Limb (tissue), 2 donors: ENCODE data around the gene OLR1.

Experiments
- DNase-seq, 2 donors: peaks; one replicate each; pipeline ENCODE4 v3.0.0-alpha.2; 2016; ENCODE audit errors: extremely low spot score in 2 of 2

OLR1 gene

DNA sequence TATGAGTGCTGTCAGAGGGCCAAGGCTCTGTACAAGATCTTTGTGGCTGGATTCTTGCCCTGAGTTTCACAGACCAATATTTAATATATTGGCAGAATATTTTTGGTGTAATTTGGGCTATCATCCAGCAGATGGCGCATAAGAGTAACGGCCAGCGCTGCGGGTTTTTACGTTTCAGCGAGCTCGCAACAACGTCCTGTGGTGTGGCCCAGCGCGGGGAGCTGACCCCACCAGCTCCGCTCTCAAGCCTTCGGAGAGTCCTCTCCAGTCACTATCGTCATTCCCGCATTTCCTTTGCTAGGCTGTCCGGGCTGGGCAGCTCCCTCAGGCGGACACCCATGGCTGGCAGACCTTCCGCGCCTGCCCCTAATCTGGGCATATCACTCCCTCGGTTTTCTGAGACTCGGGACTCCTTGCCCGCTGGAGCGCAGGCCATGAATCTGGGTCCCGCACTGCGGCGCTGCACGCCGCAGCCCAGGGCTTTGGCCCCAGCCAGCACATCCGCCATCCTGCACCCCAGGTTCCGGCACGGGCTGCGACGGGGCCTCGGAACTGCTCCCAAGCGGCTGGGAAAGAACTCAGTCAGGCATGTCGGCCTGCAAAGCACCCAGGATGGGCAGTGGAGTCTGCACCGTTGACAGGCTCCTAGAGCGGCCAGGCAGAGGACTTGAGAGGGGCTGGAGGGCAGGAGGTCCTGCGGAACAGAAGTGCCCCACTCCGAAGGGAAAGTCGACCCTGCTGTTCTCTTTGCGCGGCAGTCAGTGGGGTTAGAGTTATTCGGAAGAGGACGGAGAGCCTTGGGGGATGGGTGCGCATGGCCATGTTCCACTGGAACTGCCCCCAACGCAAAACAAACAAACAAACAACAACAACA, 18.4 kb downstream of the OLR1 start:
- peak; percentile 83 to 85 for DNase-seq

DNA sequence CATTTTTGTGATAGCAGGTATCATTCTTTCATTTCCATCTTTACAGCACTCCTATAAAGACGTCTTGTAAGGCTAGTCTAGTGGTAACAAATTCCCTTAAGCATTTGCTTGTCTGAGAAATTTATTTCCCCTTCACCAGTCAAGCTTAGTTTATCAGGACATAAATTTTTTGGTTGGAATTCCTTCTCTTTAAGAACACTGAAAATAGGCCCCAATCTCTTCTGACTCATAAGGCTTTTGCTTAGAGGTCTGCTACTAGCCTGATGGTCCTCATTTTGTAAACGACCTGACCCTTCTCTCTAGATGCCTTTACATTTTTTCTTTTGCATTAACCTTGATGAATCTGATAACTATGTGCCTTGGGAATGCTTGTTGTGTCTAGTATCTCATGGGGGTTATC, 20.3 kb downstream of the OLR1 start:
- no peak for DNase-seq

DNA sequence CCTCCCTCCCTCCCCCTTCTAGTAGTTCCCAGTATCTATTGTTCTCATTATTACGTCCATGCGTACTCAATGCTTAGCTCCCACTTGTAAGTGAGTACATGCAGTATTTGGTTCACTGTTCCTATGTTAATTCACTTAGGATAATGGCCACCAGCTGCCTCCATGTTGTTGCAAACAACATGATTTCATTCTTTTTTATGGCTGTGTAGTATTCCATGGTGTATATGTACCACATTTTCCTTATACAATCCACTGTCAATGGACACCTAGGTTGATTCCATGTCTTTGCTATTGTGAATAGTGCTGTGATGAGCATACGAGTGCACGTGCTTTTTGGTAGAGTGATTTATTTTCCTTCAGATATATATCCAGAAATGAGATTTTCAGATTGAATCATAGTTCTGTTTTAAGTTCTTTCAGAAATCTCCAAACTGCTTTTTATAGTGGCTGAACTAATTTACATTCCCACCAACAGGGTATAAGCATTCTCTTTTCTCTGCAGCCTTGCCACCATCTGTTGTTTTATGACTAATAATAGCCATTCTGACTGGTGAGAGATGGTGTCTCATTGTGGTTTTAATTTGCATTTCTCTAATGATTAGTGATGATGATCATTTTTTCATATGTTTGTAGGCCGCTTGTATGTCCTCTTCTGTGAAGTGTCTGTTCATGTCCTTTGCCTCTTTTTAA, 24.1 kb downstream of the OLR1 start:
- no peak for DNase-seq

DNA sequence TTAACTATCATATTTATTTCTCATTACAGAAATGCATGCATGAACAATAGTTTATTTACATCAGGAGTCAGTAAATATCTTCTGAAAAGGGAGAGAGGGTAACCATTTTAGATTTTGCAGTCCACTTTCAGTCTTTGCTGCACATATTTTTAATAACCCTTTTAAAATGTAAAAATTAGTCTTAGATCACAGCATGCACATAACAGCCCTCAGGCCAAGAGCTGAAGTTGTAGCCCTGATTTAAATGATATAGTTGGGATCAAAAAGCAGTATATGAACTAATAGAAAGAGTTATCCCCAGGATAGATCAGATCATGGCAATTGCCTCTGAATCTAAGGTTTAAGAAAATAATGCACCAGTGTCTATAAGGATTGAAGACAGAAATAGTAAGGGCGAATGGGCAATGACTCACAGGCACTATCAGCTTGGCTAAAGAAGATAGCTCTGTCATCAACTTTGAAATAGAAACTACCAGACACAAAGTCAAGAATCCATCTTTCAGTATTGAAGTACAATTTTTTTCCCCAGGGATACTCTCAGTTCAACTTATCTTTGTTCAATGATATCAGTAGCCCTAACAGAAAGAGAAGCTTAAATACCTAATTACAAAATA, 28.8 kb downstream of the OLR1 start:
- no peak for DNase-seq

- peak; percentile 59 to 79 for DNase-seq
Observed at GRCh38 chr12:10140001-10140400, 31.9 kb downstream of the OLR1 start.

DNA sequence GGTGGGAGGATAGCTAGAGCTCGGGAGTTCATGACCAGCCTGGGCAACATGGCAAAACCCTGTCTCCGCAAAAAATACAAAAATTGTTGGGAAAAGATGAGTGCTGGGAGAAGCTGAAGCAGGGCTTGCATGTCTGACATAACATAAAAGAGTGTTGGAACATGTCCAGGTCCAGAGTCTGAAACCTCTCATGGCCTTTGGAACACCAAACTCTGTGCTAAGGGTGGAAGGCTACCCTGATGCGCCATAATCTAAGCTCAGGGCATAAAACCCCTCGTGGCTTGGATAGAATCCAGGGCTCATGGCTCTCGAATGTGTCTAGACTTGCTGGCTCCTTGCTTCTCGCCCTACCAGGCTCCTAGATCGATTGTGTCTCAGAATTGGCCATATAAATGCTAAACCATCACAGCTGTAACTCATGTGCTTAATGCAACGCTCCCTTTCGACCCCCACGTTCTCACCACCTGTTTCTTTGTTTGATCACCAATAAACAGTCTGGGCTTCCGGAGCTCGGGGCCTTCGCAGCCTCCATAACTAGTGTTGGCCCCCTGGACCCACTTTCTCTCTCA, 35.2 kb downstream of the OLR1 start:
- no peak for DNase-seq

- no peak for DNase-seq
Observed at GRCh38 chr12:10135126-10135525, 36.8 kb downstream of the OLR1 start.

DNA sequence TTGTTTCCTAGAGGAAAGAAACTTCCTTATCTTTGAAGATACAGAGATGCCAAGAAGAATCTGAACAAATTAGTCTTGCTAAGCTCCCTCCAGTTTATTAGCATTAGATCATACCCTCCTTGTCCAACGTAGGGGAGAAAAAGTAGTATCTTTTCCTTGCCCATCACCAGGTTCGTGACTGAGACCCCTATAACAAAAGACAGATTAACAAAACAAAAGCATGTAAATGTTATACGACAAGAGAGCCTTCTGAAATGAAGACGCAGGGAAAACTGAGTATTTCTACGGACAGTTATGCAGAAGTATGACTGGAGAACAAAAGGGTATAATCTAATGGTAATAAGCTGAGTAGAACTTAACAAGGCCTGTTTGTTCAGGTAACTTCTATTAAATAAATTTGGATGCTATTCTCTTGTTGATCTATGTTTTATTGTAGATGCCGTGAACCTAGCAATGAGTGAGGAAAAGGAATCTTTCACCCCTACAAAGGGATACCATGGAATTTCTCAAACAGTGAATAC, 39.0 kb downstream of the OLR1 start:
- no peak for DNase-seq

GRCh38 chr12:10131111-10131690, 40.7 kb downstream of the OLR1 start:
- no peak for DNase-seq

GRCh38 chr12:10130042-10130441, 41.9 kb downstream of the OLR1 start, which contains the start of gene CLEC7A:
Gene CLEC7A (minus strand): TSS chr12:10130199. CDS start chr12:10130082, 117 bp downstream.
- DNase-seq, result no peak

- DNase-seq, result no peak
Observed at GRCh38 chr12:10128687-10129086, 43.2 kb downstream of the OLR1 start.

DNA sequence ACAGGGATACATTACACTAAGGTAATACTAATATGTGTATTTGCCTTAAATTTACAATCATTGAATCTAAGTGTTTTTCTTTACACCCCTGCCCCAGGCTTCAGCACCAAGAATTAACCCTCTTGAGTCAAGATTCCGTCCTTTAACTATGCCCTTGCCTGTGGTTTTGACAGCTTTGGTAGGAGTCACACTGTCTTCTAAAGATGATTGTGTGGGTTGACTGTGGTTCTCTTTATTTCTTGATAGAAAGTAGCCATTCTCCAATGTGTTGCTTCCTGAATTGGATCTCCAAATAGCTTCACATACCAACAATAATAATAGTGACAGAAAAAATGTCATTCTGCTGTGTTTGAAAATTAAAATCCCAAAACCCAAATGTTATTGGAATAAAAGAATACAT, 45.5 kb downstream of the OLR1 start:
- DNase-seq, result no peak

GRCh38 chr12:10122689-10123088, 49.2 kb downstream of the OLR1 start:
- no peak for DNase-seq

DNA sequence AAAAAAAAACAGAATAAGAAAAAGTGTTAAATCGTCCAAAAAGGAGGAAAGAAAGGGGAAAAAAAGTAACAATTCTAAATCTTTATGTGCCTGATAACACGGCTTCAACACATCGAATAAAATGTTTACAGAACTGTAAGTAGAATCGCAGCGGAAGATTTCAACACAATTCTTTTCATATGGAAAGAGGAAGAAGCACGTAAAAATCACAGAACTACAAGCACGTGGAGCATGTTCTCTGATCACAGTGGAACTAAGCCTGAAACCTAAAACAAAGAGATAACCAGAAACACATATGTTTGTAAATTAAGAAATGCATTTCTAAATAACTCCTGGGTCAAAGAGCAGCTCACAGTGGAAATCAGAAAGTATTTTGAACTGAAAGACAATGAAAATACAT, 50.7 kb downstream of the OLR1 start:
- DNase-seq, result no peak

DNA sequence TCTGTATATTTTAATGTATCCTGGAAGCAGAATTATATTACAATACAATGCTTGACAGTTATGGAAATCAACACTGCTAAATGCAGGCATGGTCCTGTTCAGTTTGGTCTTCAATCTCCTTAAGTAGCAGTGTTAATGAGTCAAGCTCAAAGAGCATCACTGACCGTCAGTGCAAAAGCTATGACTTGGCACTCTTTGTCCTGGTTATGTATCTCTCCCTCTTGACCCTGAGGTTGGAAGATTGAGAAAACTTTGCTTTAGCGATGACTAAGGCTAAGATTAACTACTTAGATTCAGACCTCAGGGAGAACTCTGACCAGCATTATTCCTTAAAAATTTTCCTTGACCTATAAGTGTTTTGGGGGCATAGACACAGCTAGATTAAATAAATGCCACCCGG, 52.9 kb downstream of the OLR1 start:
- DNase-seq, result no peak

DNA sequence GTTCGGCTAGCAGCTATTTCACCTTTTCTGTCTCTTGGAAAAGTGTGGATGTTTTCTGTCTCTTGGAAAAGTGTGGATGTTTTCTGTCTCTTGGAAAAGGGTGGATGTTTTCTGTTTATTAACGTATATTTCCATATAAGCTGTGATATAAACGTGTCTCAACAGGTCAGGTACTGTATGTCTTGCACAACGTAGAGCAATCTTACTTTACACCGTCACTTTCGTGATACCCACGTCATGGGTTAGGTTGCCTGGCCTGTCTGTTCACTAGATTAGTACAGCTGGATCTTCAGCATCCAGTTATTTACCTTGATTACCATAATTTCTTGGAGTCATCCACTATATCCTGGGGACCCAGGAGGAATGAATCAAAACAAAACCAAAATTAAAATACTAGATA, 56.0 kb downstream of the OLR1 start:
- DNase-seq, result no peak

DNA sequence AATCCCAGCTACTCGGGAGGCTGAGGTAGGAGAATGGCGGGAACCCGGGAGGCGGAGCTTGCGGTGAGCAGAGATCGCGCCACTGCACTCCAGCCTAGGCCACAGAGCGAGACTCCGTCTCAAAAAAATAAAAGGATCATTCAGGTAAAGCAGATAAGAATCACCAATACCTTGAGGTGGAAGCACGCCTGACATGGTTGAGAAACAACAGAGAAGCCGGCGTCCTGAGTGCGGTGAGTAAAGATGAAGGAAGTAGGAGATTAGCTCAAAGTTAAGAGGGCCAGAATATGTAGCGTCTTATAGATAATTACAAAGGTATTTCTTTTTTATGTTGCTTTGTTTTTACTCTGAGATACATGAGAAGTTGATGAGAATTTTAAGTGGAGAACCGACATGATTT, 56.6 kb downstream of the OLR1 start:
- DNase-seq, result no peak

DNA sequence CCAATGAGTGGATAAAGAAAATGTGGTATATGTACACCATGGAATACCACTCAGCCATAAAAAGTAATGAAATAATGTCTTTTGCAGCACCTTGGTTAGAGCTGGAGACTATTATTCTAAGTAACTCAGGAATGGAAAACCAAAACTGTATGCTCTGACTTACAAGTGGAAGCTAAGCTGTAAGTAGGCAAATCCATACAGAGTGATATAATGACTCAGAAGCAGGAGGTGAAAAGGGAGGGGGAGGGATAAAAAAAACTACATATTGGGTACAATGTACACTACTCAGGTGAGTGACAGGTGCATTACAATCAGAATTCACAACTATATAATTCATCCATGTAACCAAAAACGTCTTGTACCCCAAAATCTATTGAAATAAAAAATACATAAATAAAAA, 58.0 kb downstream of the OLR1 start:
- no peak for DNase-seq

GRCh38 chr12:10113075-10113474, 58.9 kb downstream of the OLR1 start:
- DNase-seq, result no peak

GRCh38 chr12:10111451-10111850, 60.5 kb downstream of the OLR1 start:
- no peak for DNase-seq

- no peak for DNase-seq
Observed at GRCh38 chr12:10110256-10110844, 61.6 kb downstream of the OLR1 start.
